SJCRH30 (cell line): ENCODE results near the gene MS4A6A. TPM values are rescaled to one million over a fixed set of nuclear protein-coding genes. Genes with fewer than 3 reads are reported as not detected.
"Not testable (repeated sequence)": the region's sequence is repeated elsewhere in the genome, so short reads cannot be mapped to it uniquely, and the experiment has no call there.

Source experiments
- DNase-seq, 2 experiments: peaks; one replicate each; pipeline ENCODE4 v3.0.0-alpha.2; 2015 to 2020
- H3K27ac ChIP-seq: fragments of 250-450 bp; sonication (Bioruptor Pico); 2 replicates; pipeline ENCODE4 v1.5.1; 2020; ENCODE audit warnings: mild to moderate bottlenecking, moderate library complexity
- H3K27me3 ChIP-seq: fragments of 250-450 bp; sonication (Bioruptor Pico); 2 replicates; pipeline ENCODE4 v1.5.1; 2020; ENCODE audit warnings: mild to moderate bottlenecking, moderate library complexity
- H3K36me3 ChIP-seq: fragments of 250-450 bp; sonication (Bioruptor Pico); 2 replicates; pipeline ENCODE4 v1.5.1; 2020; ENCODE audit warnings: mild to moderate bottlenecking, moderate library complexity
- H3K4me1 ChIP-seq: fragments of 250-450 bp; sonication (Bioruptor Pico); 2 replicates; pipeline ENCODE4 v1.5.1; 2020; ENCODE audit warnings: mild to moderate bottlenecking, moderate library complexity
- H3K4me3 ChIP-seq: fragments of 250-450 bp; sonication (Bioruptor Pico); 2 replicates; pipeline ENCODE4 v1.5.1; 2020; ENCODE audit warnings: mild to moderate bottlenecking, moderate library complexity
- H3K9me3 ChIP-seq: fragments of 250-450 bp; sonication (Bioruptor Pico); replicated peaks from 2 replicates; pipeline ENCODE4 v1.5.1; 2020; ENCODE audit warnings: mild to moderate bottlenecking, moderate library complexity
- total RNA-seq: library from RNA; depleted of rRNA; stranded (reverse); fragments of >200 nt; shearing (Covaris generic); gene quantifications from 2 replicates; pipeline ENCODE4 v1.2.3, GENCODE V29; 2014; rRNA removed

The MS4A6A gene
- total RNA-seq, result not detected in 2 replicates

- no peak within 1 kb of the TSS for H3K4me3 ChIP-seq
Observed at GRCh38 chr11:60182541-60183330, at the start of gene MS4A6A. TSS of gene MS4A6A (minus strand) at chr11:60183083. CDS start at chr11:60181727, 1,356 bp downstream.

GRCh38 chr11:60230681-60231080, 47.8 kb upstream of the MS4A6A start:
- Histone ChIP-seq H3K27me3 (no peaks in the 10 kb centered on the region), H3K4me3 (no peak overlapping the region), H3K27ac (no peak overlapping the region), H3K36me3 (no peaks in the 10 kb centered on the region), H3K9me3 (no peaks in the 10 kb centered on the region), H3K4me1 (no peaks in the 10 kb centered on the region)
- no peak for DNase-seq

More at GRCh38 chr11:60182541-60183330, at the start of gene MS4A6A:
- H3K27me3 ChIP-seq, result no peaks in the 10 kb centered on the region
- no peaks in the 10 kb centered on the region for H3K4me1 ChIP-seq
- H3K36me3 ChIP-seq, result no peaks in the 10 kb centered on the region
- H3K27ac ChIP-seq, result no peak within 1 kb of the TSS
- DNase-seq, result no peak
- no peaks in the 10 kb centered on the region for H3K9me3 ChIP-seq

GRCh38 chr11:60222141-60222540, 39.3 kb upstream of the MS4A6A start:
- H3K36me3 ChIP-seq, result no peaks in the 10 kb centered on the region
- H3K4me3 ChIP-seq, result no peak overlapping the region
- no peaks in the 10 kb centered on the region for H3K27me3 ChIP-seq
- H3K9me3 ChIP-seq, result no peaks in the 10 kb centered on the region
- no peak overlapping the region for H3K27ac ChIP-seq
- DNase-seq, result no peak
- H3K4me1 ChIP-seq, result no peaks in the 10 kb centered on the region

- no peak overlapping the region for H3K4me3 ChIP-seq
- no peaks in the 10 kb centered on the region for H3K36me3 ChIP-seq
- H3K27me3 ChIP-seq, result no peaks in the 10 kb centered on the region
- DNase-seq, result no peak
- no peaks in the 10 kb centered on the region for H3K9me3 ChIP-seq
- no peaks in the 10 kb centered on the region for H3K4me1 ChIP-seq
- H3K27ac ChIP-seq, result no peak overlapping the region
Observed at GRCh38 chr11:60221692-60222091, 38.8 kb upstream of the MS4A6A start.

- no peaks in the 10 kb centered on the region for H3K27me3 ChIP-seq
- no peak overlapping the region for H3K27ac ChIP-seq
- H3K4me1 ChIP-seq, result no peaks in the 10 kb centered on the region
- no peaks in the 10 kb centered on the region for H3K36me3 ChIP-seq
- no peaks in the 10 kb centered on the region for H3K9me3 ChIP-seq
- DNase-seq, result no peak
- no peak overlapping the region for H3K4me3 ChIP-seq
Observed at GRCh38 chr11:60221181-60221580, 38.3 kb upstream of the MS4A6A start.

GRCh38 chr11:60214386-60214785, 31.5 kb upstream of the MS4A6A start:
- Histone ChIP-seq H3K4me3 (no peak overlapping the region), H3K9me3 (no peaks in the 10 kb centered on the region), H3K36me3 (no peaks in the 10 kb centered on the region), H3K27ac (no peak overlapping the region), H3K27me3 (no peaks in the 10 kb centered on the region), H3K4me1 (no peaks in the 10 kb centered on the region)
- no peak for DNase-seq

GRCh38 chr11:60211206-60211605, 28.3 kb upstream of the MS4A6A start:
- H3K4me1 ChIP-seq, result no peaks in the 10 kb centered on the region
- no peak overlapping the region for H3K4me3 ChIP-seq
- DNase-seq, result no peak
- no peaks in the 10 kb centered on the region for H3K36me3 ChIP-seq
- no peaks in the 10 kb centered on the region for H3K9me3 ChIP-seq
- H3K27me3 ChIP-seq, result no peaks in the 10 kb centered on the region
- no peak overlapping the region for H3K27ac ChIP-seq

- no peaks in the 10 kb centered on the region for H3K4me1 ChIP-seq
- no peaks in the 10 kb centered on the region for H3K9me3 ChIP-seq
- H3K4me3 ChIP-seq, result no peak overlapping the region
- H3K27me3 ChIP-seq, result no peaks in the 10 kb centered on the region
- no peak for DNase-seq
- no peak overlapping the region for H3K27ac ChIP-seq
- no peaks in the 10 kb centered on the region for H3K36me3 ChIP-seq
Observed at GRCh38 chr11:60209977-60210376, 27.1 kb upstream of the MS4A6A start.

- Histone ChIP-seq H3K27ac (no peak overlapping the region), H3K36me3 (no peaks in the 10 kb centered on the region), H3K4me1 (no peaks in the 10 kb centered on the region), H3K4me3 (no peak overlapping the region), H3K9me3 (no peaks in the 10 kb centered on the region), H3K27me3 (no peaks in the 10 kb centered on the region)
- no peak for DNase-seq
Observed at GRCh38 chr11:60208951-60209350, 26.1 kb upstream of the MS4A6A start.

- Histone ChIP-seq H3K36me3 (no peaks in the 10 kb centered on the region), H3K9me3 (no peaks in the 10 kb centered on the region), H3K27ac (no peak overlapping the region), H3K4me1 (no peaks in the 10 kb centered on the region), H3K27me3 (no peaks in the 10 kb centered on the region), H3K4me3 (no peak overlapping the region)
- DNase-seq, result no peak
Observed at GRCh38 chr11:60208146-60208895, 25.4 kb upstream of the MS4A6A start.

GRCh38 chr11:60206616-60207015, 23.7 kb upstream of the MS4A6A start:
- no peak overlapping the region for H3K4me3 ChIP-seq
- no peaks in the 10 kb centered on the region for H3K9me3 ChIP-seq
- no peak overlapping the region for H3K27ac ChIP-seq
- no peaks in the 10 kb centered on the region for H3K27me3 ChIP-seq
- no peaks in the 10 kb centered on the region for H3K4me1 ChIP-seq
- no peak for DNase-seq
- no peaks in the 10 kb centered on the region for H3K36me3 ChIP-seq

- H3K36me3 ChIP-seq, result no peaks in the 10 kb centered on the region
- H3K27me3 ChIP-seq, result no peaks in the 10 kb centered on the region
- H3K4me1 ChIP-seq, result no peaks in the 10 kb centered on the region
- H3K27ac ChIP-seq, result no peak overlapping the region
- DNase-seq, result no peak
- H3K4me3 ChIP-seq, result no peak overlapping the region
- H3K9me3 ChIP-seq, result no peaks in the 10 kb centered on the region
Observed at GRCh38 chr11:60204922-60205321, 22.0 kb upstream of the MS4A6A start.

GRCh38 chr11:60201334-60201733, 18.5 kb upstream of the MS4A6A start:
- not testable (repeated sequence) for H3K4me3 ChIP-seq, H3K27me3 ChIP-seq, H3K27ac ChIP-seq, H3K9me3 ChIP-seq, DNase-seq, H3K36me3 ChIP-seq, H3K4me1 ChIP-seq

GRCh38 chr11:60197442-60197841, 14.6 kb upstream of the MS4A6A start:
- Histone ChIP-seq H3K4me1 (0 out of 2 replicates have a peak, but pooled peaks cover 4% of the 10 kb centered on the region), H3K4me3 (no peak overlapping the region), H3K9me3 (no peaks in the 10 kb centered on the region), H3K27ac (no peak overlapping the region), H3K27me3 (no peaks in the 10 kb centered on the region), H3K36me3 (no peaks in the 10 kb centered on the region)
- no peak for DNase-seq

GRCh38 chr11:60195923-60196368, 13.1 kb upstream of the MS4A6A start:
- Histone ChIP-seq H3K4me1 (0 out of 2 replicates have a peak, but pooled peaks cover 4% of the 10 kb centered on the region), H3K27me3 (no peaks in the 10 kb centered on the region), H3K9me3 (no peaks in the 10 kb centered on the region), H3K4me3 (no peak overlapping the region), H3K36me3 (no peaks in the 10 kb centered on the region), H3K27ac (no peak overlapping the region)
- DNase-seq, result no peak
